ENCODE results near the gene HEATR5A. TPM values are rescaled to one million over a fixed set of nuclear protein-coding genes. Genes with fewer than 3 reads are reported as not detected.

HEATR5A gene
- total RNA-seq (2022; extraction: Qiagen RNA extraction; ENCODE audit: low read depth): 16.4 to 26.6 TPM (median 22.1 TPM) in 5 replicates

DNA sequence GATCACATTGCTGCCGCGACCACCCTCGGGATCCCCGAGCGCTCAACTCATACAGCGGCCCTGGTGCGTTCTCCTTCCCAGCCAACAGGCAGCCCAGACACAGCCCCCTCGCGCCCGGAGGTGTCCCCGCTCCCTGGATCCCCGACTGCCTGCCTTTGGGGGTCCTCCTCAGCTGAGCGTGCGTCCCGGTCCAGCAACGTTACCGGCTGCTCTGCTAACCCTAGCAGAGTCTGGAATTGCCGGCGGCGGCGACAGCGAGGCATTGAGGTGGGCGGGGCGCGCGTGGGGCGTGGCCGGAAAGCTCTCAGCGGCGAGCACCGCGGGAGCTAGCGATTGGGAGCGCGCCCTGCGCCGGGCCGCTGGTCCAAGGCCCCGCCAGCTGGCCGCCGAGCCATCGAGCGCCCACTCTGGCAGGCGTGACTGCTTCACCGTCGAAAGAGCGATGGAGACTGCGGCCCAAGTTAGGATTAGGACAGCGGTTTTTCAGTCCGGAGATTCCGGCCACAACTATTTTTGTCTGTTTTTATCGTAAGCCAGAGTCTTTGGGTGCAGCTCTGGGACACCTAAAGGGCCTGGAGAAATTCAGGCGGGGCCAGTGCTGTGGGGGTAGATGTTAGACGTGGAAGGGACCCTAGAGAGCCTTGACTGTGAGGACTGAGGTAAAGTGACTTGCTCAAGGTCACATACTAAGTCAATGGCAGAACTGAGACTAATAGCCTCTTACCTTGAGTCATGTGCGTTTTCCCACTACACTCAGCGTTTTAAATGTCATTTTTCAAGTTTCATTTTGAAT, at the start of gene HEATR5A:
Gene HEATR5A (minus strand): TSS at position 232 of the 793 bp plus-strand sequence. CDS start 17,575 bp downstream, outside the sequence.

GRCh38 chr14:31456841-31457664, 36.7 kb upstream of the HEATR5A start, which contains the start of gene DTD2:
Gene DTD2, minus strand, starts transcription at chr14:31457506. Its CDS starts 113 bp downstream, at chr14:31457393.

Other genes with a start within 250 kb of the HEATR5A start
- 60.9 to 78.8 TPM (median 62.6 TPM) in 5 replicates for gene HECTD1, start 212.8 kb downstream of the HEATR5A start, total RNA-seq (2022; extraction: Qiagen RNA extraction; ENCODE audit: low read depth)
- 14.8 to 21.9 TPM (median 16.8 TPM) in 5 replicates for gene DTD2, start 37.0 kb upstream of the HEATR5A start, total RNA-seq (2022; extraction: Qiagen RNA extraction; ENCODE audit: low read depth)
- gene GPR33, start 67.5 kb upstream of the HEATR5A start, total RNA-seq (2022; extraction: Qiagen RNA extraction; ENCODE audit: low read depth): not detected in 5 replicates
- gene NUBPL, start 140.9 kb upstream of the HEATR5A start, total RNA-seq (2022; extraction: Qiagen RNA extraction; ENCODE audit: low read depth): 7.8 to 12.4 TPM (median 8.5 TPM) in 5 replicates